Measurements from ENCODE around the gene SLC4A2. TPM values are rescaled to one million over a fixed set of nuclear protein-coding genes. Genes with fewer than 3 reads are reported as not detected.

SLC4A2 gene
- total and polyA plus RNA-seq, 12 donors, result 31.5 to 258 (median 151) TPM

DNA sequence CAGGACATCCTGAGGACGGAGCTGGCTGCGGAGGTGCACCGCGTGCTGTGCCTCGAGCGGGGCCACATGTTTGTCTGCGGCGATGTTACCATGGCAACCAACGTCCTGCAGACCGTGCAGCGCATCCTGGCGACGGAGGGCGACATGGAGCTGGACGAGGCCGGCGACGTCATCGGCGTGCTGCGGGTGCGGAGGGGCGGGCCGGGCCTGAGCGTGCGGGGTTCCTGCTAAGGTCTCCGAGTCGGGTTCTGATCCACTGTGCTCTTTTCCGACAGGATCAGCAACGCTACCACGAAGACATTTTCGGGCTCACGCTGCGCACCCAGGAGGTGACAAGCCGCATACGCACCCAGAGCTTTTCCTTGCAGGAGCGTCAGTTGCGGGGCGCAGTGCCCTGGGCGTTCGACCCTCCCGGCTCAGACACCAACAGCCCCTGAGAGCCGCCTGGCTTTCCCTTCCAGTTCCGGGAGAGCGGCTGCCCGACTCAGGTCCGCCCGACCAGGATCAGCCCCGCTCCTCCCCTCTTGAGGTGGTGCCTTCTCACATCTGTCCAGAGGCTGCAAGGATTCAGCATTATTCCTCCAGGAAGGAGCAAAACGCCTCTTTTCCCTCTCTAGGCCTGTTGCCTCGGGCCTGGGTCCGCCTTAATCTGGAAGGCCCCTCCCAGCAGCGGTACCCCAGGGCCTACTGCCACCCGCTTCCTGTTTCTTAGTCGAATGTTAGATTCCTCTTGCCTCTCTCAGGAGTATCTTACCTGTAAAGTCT is 45.5 kb upstream of the SLC4A2 start:
- H3K9me3 ChIP-seq (replicated peaks in 1 of 3), result no peaks in the 10 kb centered on the region
- peaks cover 2 to 9% of the 10 kb centered on the region in 2 donors for H3K4me1 ChIP-seq (replicated peaks in 1 of 2)
- DNase-seq, result peak; percentile 68 to 95 (median 72)
- TF ChIP-seq, protein P1, sequence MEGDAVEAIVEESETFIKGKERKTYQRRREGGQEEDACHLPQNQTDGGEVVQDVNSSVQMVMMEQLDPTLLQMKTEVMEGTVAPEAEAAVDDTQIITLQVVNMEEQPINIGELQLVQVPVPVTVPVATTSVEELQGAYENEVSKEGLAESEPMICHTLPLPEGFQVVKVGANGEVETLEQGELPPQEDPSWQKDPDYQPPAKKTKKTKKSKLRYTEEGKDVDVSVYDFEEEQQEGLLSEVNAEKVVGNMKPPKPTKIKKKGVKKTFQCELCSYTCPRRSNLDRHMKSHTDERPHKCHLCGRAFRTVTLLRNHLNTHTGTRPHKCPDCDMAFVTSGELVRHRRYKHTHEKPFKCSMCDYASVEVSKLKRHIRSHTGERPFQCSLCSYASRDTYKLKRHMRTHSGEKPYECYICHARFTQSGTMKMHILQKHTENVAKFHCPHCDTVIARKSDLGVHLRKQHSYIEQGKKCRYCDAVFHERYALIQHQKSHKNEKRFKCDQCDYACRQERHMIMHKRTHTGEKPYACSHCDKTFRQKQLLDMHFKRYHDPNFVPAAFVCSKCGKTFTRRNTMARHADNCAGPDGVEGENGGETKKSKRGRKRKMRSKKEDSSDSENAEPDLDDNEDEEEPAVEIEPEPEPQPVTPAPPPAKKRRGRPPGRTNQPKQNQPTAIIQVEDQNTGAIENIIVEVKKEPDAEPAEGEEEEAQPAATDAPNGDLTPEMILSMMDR (IDR thresholded peaks at IDR 0.05), result no peak
- TF ChIP-seq POLR2A (IDR thresholded peaks at IDR 0.05), result no peak
- H3K4me3 ChIP-seq, result peak overlapping the region in 1 of 4 donors; percentile 25
- H3K27ac ChIP-seq, result no peak overlapping the region
- intact Hi-C loops (cut with DNase I), result no loop called here
- 24 to 55% (median 28%) methylated on average over 20 to 55 of the region's 55 CpGs for WGBS, 4 donors
- no peaks in the 10 kb centered on the region for H3K36me3 ChIP-seq (replicated peaks in 1 of 2)
- H3K27me3 ChIP-seq, result peaks cover 27% of the 10 kb centered on the region

DNA sequence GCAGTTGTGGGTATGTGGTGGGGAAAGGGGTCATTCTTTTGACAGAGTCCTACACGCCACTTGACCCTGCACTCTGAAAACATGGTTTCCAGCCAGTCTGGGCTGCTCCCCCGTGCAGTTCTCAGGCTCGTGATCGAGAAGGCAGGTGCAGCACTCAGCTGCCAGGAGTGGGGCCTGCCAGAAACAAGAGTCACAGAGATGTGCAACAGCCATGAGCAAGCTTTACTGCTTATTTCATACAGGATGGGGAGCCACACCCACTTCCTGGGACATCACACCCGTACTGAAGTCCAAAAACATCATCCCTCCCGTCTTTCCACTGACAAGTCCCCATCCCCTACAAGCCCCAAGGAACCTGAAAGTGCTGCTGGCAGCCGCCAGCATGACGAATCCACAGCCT is 44.4 kb upstream of the SLC4A2 start:
- DNase-seq, result no peak
- no peaks in the 10 kb centered on the region for H3K36me3 ChIP-seq (replicated peaks in 1 of 2)
- 75 to 81% (median 77%) methylated on average over 4 to 8 of the region's 8 CpGs for WGBS, 4 donors
- intact Hi-C loops (cut with DNase I), result loop anchor here in 1 of 2 donors (5.0 kb wide), 1 partner anchor 97 kb away; no protein-coding TSS in a partner anchor
- no peak overlapping the region for H3K27ac ChIP-seq
- H3K4me1 ChIP-seq (replicated peaks in 1 of 2), result peaks cover 4 to 12% of the 10 kb centered on the region in 2 donors
- no peak for TF ChIP-seq POLR2A (IDR thresholded peaks at IDR 0.05)
- TF ChIP-seq, protein P1 (IDR thresholded peaks at IDR 0.05), result no peak
- H3K4me3 ChIP-seq, result no peak overlapping the region
- H3K9me3 ChIP-seq (replicated peaks in 1 of 3), result no peaks in the 10 kb centered on the region
- H3K27me3 ChIP-seq, result peaks cover 37% of the 10 kb centered on the region

DNA sequence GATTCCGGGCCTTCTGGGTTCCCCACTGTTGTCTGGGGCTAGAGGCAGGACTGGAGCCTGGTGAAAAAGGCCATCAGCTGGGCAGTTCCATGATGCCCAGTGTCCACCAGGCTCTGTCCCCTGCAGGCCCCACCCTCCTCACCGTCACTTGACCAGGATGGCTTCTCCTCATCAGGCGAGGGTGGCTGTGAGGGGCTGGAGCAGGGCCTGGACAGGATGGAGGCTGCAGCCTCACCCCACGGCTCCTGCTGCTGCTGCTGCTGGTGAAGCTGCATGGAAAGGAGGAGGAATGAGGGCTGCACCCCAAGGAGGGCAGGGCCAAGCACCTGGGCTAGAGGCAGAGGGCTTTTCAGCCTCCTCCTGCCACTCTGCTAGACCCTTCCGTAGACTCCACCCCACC is 43.4 kb upstream of the SLC4A2 start:
- no peak for DNase-seq
- TF ChIP-seq, protein P1 (IDR thresholded peaks at IDR 0.05), result no peak
- TF ChIP-seq POLR2A (IDR thresholded peaks at IDR 0.05), result no peak
- WGBS, 4 donors, result 75 to 96% (median 81%) methylated on average over 4 to 5 of the region's 5 CpGs
- no peak overlapping the region for H3K27ac ChIP-seq
- intact Hi-C loops (cut with DNase I), result loop anchor here in 1 of 2 donors (5.0 kb wide), 1 partner anchor 96 kb away; no protein-coding TSS in a partner anchor
- H3K27me3 ChIP-seq, result peaks cover 46% of the 10 kb centered on the region
- no peaks in the 10 kb centered on the region for H3K36me3 ChIP-seq (replicated peaks in 1 of 2)
- no peak overlapping the region for H3K4me3 ChIP-seq
- no peaks in the 10 kb centered on the region for H3K9me3 ChIP-seq (replicated peaks in 1 of 3)
- H3K4me1 ChIP-seq (replicated peaks in 1 of 2), result peaks cover 4 to 12% of the 10 kb centered on the region in 2 donors

DNA sequence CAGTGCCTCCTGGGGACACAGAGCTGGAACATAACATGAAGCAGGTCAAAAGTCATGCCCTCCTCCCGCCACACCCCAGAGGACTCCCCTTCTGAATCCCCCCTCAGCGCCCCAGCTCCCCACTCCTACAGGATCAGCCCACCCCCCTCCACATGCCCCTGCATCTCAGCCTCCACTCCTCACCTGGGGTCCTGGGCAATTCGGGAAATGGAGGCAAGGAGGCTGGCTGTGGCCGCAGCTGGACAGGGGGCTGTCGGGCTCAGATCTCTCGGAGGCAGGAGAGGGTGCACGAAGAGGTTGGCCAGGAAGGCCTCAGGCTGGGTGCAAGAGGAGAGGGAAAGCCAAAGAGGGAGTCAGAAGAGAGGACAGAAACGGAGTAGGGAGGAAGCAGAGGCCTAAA is 42.9 kb upstream of the SLC4A2 start:
- Histone ChIP-seq H3K4me3 (no peak overlapping the region), H3K36me3 (replicated peaks in 1 of 2) (no peaks in the 10 kb centered on the region), H3K27me3 (peaks cover 46% of the 10 kb centered on the region), H3K27ac (no peak overlapping the region), H3K9me3 (replicated peaks in 1 of 3) (no peaks in the 10 kb centered on the region), H3K4me1 (replicated peaks in 1 of 2) (peaks cover 4 to 12% of the 10 kb centered on the region in 2 donors)
- DNase-seq, result no peak
- WGBS, 4 donors, result 82 to 87% (median 85%) methylated on average over 6 to 8 of the region's 8 CpGs
- TF ChIP-seq, protein P1 (IDR thresholded peaks at IDR 0.05), result no peak
- TF ChIP-seq POLR2A (IDR thresholded peaks at IDR 0.05), result no peak
- intact Hi-C loops (cut with DNase I), result loop anchor here in 1 of 2 donors (5.0 kb wide), 1 partner anchor 96 kb away; no protein-coding TSS in a partner anchor
